ENCODE data around the gene AK9. TPM values are rescaled to one million over a fixed set of nuclear protein-coding genes. Genes with fewer than 3 reads are reported as not detected.
"Not testable (repeated sequence)": the region's sequence is repeated elsewhere in the genome, so short reads cannot be mapped to it uniquely, and the experiment has no call there.

AK9 gene
- polyA plus RNA-seq, 1 of the 3 experiments (the other 2 are of a cell fraction) = 0.76 TPM

DNA sequence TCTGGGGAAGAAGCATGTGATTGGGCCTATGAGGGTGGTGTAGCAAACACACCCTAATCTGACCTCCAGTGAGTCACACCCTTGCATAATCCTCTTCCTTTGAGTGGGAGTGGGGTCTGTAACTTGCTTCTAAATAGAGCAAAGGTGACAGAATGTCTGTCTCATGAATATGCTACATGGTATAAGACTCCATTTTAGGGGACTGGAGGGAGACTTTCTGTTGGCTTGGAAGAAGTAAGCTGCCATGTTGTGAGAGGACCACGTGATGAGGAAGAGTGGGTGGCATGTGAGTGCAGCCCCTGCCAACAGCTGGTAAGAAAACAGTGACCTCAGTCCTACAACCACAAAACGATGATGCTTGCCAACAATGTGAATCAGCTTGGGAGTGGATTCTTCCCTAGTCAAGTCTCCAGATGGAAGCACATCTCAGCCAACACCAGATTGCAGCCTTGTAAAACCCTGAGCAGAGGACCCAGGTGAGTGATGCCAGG, 3.7 kb downstream of the AK9 start (continued):
- no peak for TF ChIP-seq RXRA (IDR thresholded peaks at IDR 0.05; ENCODE audit: borderline replicate concordance, low read depth)
- TF ChIP-seq, protein P1, sequence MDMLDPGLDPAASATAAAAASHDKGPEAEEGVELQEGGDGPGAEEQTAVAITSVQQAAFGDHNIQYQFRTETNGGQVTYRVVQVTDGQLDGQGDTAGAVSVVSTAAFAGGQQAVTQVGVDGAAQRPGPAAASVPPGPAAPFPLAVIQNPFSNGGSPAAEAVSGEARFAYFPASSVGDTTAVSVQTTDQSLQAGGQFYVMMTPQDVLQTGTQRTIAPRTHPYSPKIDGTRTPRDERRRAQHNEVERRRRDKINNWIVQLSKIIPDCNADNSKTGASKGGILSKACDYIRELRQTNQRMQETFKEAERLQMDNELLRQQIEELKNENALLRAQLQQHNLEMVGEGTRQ (IDR thresholded peaks at IDR 0.05; ENCODE audit: borderline replicate concordance, low read depth, low read length) = no peak

DNA sequence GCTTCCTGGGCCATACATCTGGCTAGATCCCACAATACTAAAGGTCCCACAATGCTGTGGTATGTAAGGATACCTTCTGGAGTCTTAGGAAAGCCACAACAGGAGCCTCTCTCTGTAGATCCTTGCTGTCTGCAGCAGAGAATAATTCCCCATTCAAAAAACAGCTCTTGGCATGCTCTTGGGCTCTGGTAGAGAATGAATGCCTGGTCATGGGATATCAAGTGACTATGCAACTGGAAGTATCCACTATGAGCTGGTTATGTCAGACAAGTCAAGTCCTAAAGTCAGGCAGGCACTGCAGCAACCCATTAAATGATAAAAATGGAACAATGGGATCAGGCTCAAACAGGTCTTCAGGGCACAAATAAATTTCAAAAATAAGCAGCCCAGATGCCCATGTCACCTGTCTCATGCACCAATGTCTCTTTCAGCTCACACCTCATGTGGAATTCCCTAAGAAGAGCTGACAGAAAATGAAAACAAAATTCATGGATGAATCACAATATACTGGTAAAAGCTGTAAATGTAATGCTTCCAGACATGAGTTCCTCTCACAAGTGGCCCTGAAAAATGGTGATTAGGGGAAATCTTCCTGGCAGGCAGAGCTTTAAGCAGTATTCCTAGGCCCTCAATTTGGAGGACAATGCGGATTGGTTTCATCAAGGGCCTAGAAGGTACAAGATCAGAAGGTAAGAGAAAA, 4.3 kb downstream of the AK9 start:
- Histone ChIP-seq H2AFZ (ENCODE audit: low read depth) (no peak overlapping the region), H3K27me3 (ENCODE audit: insufficient read depth) (no peaks in the 10 kb centered on the region), H3K4me1 (ENCODE audit: control insufficient read depth in 1 of 2, insufficient read depth in 2 of 2, low read depth in 1 of 2, low read length in 1 of 2) (no peaks in the 10 kb centered on the region; a peak in 3 of 4 replicates), H4K20me1 (ENCODE audit: insufficient read depth) (no peaks in the 10 kb centered on the region), H3K27ac (ENCODE audit: low read depth in 2 of 2, low read length in 1 of 2) (0 out of 4 replicates have a peak overlapping the region, but pooled peaks of 1 of the 2 experiments have one; percentile 5), H3K79me2 (ENCODE audit: insufficient read depth) (no peaks in the 10 kb centered on the region), H3K4me3 (ENCODE audit: low read depth in 2 of 2, low read length in 1 of 2) (no peak overlapping the region), H3K9me3 (no peaks in the 10 kb centered on the region), H3K36me3 (replicated peaks in 1 of 2; ENCODE audit: control insufficient read depth in 1 of 2, insufficient read depth in 2 of 2, low read length in 1 of 2) (no peaks in the 10 kb centered on the region), H3K9me2 (no peaks in the 10 kb centered on the region), H3F3A (replicated peaks; ENCODE audit: insufficient read depth) (no peaks in the 10 kb centered on the region), H3K9ac (no peak overlapping the region), H3K4me2 (no peak overlapping the region)
- POLR2A ChIA-PET = no interaction called here
- TF ChIP-seq GABPA (IDR thresholded peaks at IDR 0.05; ENCODE audit: low read depth) = no peak
- TF ChIP-seq, protein P2, sequence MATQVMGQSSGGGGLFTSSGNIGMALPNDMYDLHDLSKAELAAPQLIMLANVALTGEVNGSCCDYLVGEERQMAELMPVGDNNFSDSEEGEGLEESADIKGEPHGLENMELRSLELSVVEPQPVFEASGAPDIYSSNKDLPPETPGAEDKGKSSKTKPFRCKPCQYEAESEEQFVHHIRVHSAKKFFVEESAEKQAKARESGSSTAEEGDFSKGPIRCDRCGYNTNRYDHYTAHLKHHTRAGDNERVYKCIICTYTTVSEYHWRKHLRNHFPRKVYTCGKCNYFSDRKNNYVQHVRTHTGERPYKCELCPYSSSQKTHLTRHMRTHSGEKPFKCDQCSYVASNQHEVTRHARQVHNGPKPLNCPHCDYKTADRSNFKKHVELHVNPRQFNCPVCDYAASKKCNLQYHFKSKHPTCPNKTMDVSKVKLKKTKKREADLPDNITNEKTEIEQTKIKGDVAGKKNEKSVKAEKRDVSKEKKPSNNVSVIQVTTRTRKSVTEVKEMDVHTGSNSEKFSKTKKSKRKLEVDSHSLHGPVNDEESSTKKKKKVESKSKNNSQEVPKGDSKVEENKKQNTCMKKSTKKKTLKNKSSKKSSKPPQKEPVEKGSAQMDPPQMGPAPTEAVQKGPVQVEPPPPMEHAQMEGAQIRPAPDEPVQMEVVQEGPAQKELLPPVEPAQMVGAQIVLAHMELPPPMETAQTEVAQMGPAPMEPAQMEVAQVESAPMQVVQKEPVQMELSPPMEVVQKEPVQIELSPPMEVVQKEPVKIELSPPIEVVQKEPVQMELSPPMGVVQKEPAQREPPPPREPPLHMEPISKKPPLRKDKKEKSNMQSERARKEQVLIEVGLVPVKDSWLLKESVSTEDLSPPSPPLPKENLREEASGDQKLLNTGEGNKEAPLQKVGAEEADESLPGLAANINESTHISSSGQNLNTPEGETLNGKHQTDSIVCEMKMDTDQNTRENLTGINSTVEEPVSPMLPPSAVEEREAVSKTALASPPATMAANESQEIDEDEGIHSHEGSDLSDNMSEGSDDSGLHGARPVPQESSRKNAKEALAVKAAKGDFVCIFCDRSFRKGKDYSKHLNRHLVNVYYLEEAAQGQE (IDR thresholded peaks at IDR 0.05; ENCODE audit: low read depth, low read length) = no peak
- no peak for DNase-seq
- CTCF ChIA-PET = interaction anchor here (1.8 kb wide), 1 partner anchor 18 kb away, joined by 7 read pairs; no protein-coding TSS in a partner anchor
- 69% methylated on average over 1 of the region's 1 CpG for whole genome bisulfite sequencing (ENCODE audit: low lambda C conversion rate)

DNA sequence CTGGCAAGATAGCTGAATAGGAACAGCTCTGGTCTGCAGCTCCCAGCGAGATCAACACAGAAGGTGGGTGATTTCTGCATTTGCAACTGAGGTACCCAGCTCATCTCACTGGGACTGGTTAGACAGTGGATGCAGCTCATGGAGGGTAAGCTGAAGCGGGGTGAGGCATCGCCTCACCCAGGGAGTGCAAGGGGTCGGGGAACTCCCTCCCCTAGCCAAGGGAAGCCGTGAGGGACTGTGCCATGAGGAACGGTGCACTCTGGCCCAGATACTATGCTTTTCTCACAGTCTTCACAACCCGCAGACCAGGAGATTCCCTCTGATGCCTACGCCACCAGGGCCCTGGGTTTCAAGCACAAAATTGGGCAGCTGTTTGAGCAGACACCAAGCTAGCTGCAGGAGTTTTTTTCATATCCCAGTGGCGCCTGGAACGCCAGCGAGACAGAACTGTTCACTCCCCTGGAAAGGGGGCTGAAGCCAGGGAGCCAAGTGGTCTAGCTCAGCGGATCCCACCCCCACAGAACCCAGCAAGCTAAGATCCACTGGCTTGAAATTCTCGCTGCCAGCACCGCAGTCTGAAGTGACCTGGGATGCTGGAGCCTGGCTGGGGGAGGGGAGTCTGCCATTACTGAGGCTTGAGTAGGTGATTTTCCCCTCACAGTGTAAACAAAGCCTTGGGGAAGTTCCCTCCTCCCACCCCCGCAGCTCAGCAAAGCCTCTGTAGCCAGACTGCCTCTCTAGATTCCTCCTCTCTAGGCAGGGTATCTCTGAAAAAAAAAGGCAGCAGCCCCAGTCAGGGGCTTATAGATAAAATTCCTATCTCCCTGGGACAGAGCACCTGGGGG, 12.1 kb downstream of the AK9 start:
- H3K27me3 ChIP-seq (ENCODE audit: insufficient read depth); H3K27ac ChIP-seq (ENCODE audit: low read depth in 2 of 2, low read length in 1 of 2); POLR2A ChIA-PET; DNase-seq; H4K20me1 ChIP-seq (ENCODE audit: insufficient read depth); H3K9me2 ChIP-seq; H3K79me2 ChIP-seq (ENCODE audit: insufficient read depth); H3K9me3 ChIP-seq; H2AFZ ChIP-seq (ENCODE audit: low read depth); H3K4me2 ChIP-seq; H3K4me1 ChIP-seq (ENCODE audit: control insufficient read depth in 1 of 2, insufficient read depth in 2 of 2, low read depth in 1 of 2, low read length in 1 of 2); H3F3A ChIP-seq (replicated peaks; ENCODE audit: insufficient read depth); H3K4me3 ChIP-seq (ENCODE audit: low read depth in 2 of 2, low read length in 1 of 2); H3K9ac ChIP-seq; H3K36me3 ChIP-seq (replicated peaks in 1 of 2; ENCODE audit: control insufficient read depth in 1 of 2, insufficient read depth in 2 of 2, low read length in 1 of 2): not testable (repeated sequence)
- CTCF ChIA-PET = interaction anchor here (1.0 kb wide), 1 partner anchor 360 kb away, joined by 3 read pairs; no protein-coding TSS in a partner anchor
- whole genome bisulfite sequencing (ENCODE audit: low lambda C conversion rate) = 13% methylated on average over 1 of the region's 15 CpGs
